Trophoblast cell (in vitro differentiated cells and primary cell): ENCODE data around the gene NCAPD2.
"Not testable (repeated sequence)": the region's sequence is repeated elsewhere in the genome, so short reads cannot be mapped to it uniquely, and the experiment has no call there.

Experiments used
- DNase-seq, 2 donors: peaks; one replicate each; pipeline ENCODE4 v3.0.0-alpha.2; 2016
- H2AFZ ChIP-seq: 2 replicates; pipeline ENCODE4 v1.6.1; 2013; ENCODE audit warnings: low read length, moderate library complexity, mild to moderate bottlenecking; ENCODE audit not compliant: insufficient read depth, poor library complexity
- H2AK5ac ChIP-seq: 2 replicates; pipeline ENCODE4 v1.6.1; 2013; ENCODE audit warnings: mild to moderate bottlenecking, low read length
- H2BK120ac ChIP-seq: 2 replicates; pipeline ENCODE4 v1.6.1; 2013; ENCODE audit warnings: low read length, mild to moderate bottlenecking, moderate library complexity; ENCODE audit not compliant: insufficient read depth, poor library complexity
- H2BK12ac ChIP-seq: 2 replicates; pipeline ENCODE4 v1.6.1; 2013; ENCODE audit warnings: mild to moderate bottlenecking, low read length, moderate library complexity
- H2BK5ac ChIP-seq: 2 replicates; pipeline ENCODE4 v1.6.1; 2013; ENCODE audit warnings: low read length, low read depth, moderate library complexity, mild to moderate bottlenecking; ENCODE audit not compliant: poor library complexity
- H3K14ac ChIP-seq: 2 replicates; pipeline ENCODE4 v1.6.1; 2013; ENCODE audit warnings: mild to moderate bottlenecking, low read length
- H3K18ac ChIP-seq: 2 replicates; pipeline ENCODE4 v1.6.1; 2013; ENCODE audit warnings: mild to moderate bottlenecking, low read length
- H3K23ac ChIP-seq: 2 replicates; pipeline ENCODE4 v1.6.1; 2013; ENCODE audit warnings: low read length
- H3K27ac ChIP-seq: 2 replicates; pipeline ENCODE4 v1.5.1; 2013; ENCODE audit warnings: low read depth, mild to moderate bottlenecking, inconsistent platforms, low read length, moderate library complexity
- H3K27me3 ChIP-seq: 2 replicates; pipeline ENCODE4 v1.6.1; 2013; ENCODE audit warnings: inconsistent platforms, mild to moderate bottlenecking, low read length, moderate library complexity; ENCODE audit not compliant: insufficient read depth
- H3K36me3 ChIP-seq, 2 experiments: 1 replicate in 1 of 2; 2 replicates in 1 of 2; pipeline ENCODE4 v1.6.1; 2013; ENCODE audit warnings: low read length in 2 of 2, mild to moderate bottlenecking in 2 of 2, moderate library complexity in 1 of 2; ENCODE audit not compliant: insufficient read depth in 2 of 2, control insufficient read depth in 1 of 2
- H3K4ac ChIP-seq: 2 replicates; pipeline ENCODE4 v1.6.1; 2013; ENCODE audit warnings: low read depth, mild to moderate bottlenecking, low read length, moderate library complexity
- H3K4me1 ChIP-seq, 2 experiments: 1 replicate in 1 of 2; 2 replicates in 1 of 2; pipeline ENCODE4 v1.6.1; 2013; ENCODE audit warnings: low read length in 2 of 2, mild to moderate bottlenecking in 2 of 2, moderate library complexity in 1 of 2; ENCODE audit not compliant: insufficient read depth in 2 of 2, control insufficient read depth in 1 of 2
- H3K4me2 ChIP-seq: 2 replicates; pipeline ENCODE4 v1.6.1; 2013; ENCODE audit warnings: inconsistent platforms, mild to moderate bottlenecking, low read length, moderate library complexity
- H3K4me3 ChIP-seq: 2 replicates; pipeline ENCODE4 v1.5.1; 2013; ENCODE audit warnings: mild to moderate bottlenecking, low read depth, low read length, inconsistent platforms
- H3K79me1 ChIP-seq: one replicate; pipeline ENCODE4 v1.6.1; 2013; ENCODE audit warnings: low read length
- H3K79me2 ChIP-seq: 2 replicates; pipeline ENCODE4 v1.6.1; 2013; ENCODE audit warnings: low read length, mild to moderate bottlenecking; ENCODE audit not compliant: control insufficient read depth, insufficient read depth, poor library complexity
- H3K9ac ChIP-seq: 2 replicates; pipeline ENCODE4 v1.6.1; 2013; ENCODE audit warnings: mild to moderate bottlenecking, low read length
- H3K9me3 ChIP-seq: 2 replicates; pipeline ENCODE4 v1.6.1; 2013; ENCODE audit warnings: low read depth, mild to moderate bottlenecking, control low read depth, inconsistent platforms, low read length; ENCODE audit not compliant: insufficient read depth
- H4K12ac ChIP-seq: 2 replicates; pipeline ENCODE4 v1.6.1; 2013; ENCODE audit warnings: low read depth, mild to moderate bottlenecking, low read length, moderate library complexity
- H4K8ac ChIP-seq: 2 replicates; pipeline ENCODE4 v1.6.1; 2013; ENCODE audit warnings: low read depth, mild to moderate bottlenecking, low read length, moderate library complexity
- H4K91ac ChIP-seq: one replicate; pipeline ENCODE4 v1.6.1; 2013; ENCODE audit warnings: low read depth, mild to moderate bottlenecking, low read length, moderate library complexity
- WGBS: extraction: QIAGEN DNeasy Blood & Tissue Kit; methylation state at CpG from one replicate; pipeline ENCODE4 v1.1.7; 2013; ENCODE audit warnings: missing lambda C conversion rate; ENCODE audit not compliant: insufficient read length, insufficient coverage; ENCODE audit errors: extremely low coverage; 5-methylcytosine and 5-hydroxymethylcytosine counted together

NCAPD2 gene

GRCh38 chr12:6467571-6468282 lies 26.2 kb upstream of the NCAPD2 start:
- not testable (repeated sequence) for H4K12ac ChIP-seq, H3K4me1 ChIP-seq, H3K4me3 ChIP-seq, H3K14ac ChIP-seq, H3K4me2 ChIP-seq, H2BK5ac ChIP-seq, DNase-seq, H4K91ac ChIP-seq, H2AFZ ChIP-seq, H3K9ac ChIP-seq, H3K18ac ChIP-seq, H3K27ac ChIP-seq, H3K23ac ChIP-seq, H3K27me3 ChIP-seq, H3K9me3 ChIP-seq, H3K79me1 ChIP-seq, H2AK5ac ChIP-seq, H2BK120ac ChIP-seq, H4K8ac ChIP-seq, H3K79me2 ChIP-seq, H2BK12ac ChIP-seq, H3K4ac ChIP-seq
- WGBS: no CpG with 5 or more reads among the region's 9 CpGs
- peaks cover 16 to 25% of the 10 kb centered on the region in 2 experiments for H3K36me3 ChIP-seq

- H3K14ac ChIP-seq: no peak overlapping the region
- H3K18ac ChIP-seq: no peak overlapping the region
- H3K23ac ChIP-seq: no peak overlapping the region
- H2AFZ ChIP-seq: no peak overlapping the region
- no peak overlapping the region for H3K27ac ChIP-seq
- no peak overlapping the region for H2AK5ac ChIP-seq
- no peaks in the 10 kb centered on the region for H3K9me3 ChIP-seq
- DNase-seq: no peak
- H4K12ac ChIP-seq: no peak overlapping the region
- no peak overlapping the region for H2BK120ac ChIP-seq
- no peak overlapping the region for H3K4me3 ChIP-seq
- H3K27me3 ChIP-seq: no peaks in the 10 kb centered on the region
- no peak overlapping the region for H2BK5ac ChIP-seq
- H3K36me3 ChIP-seq: peaks cover 14 to 22% of the 10 kb centered on the region in 2 experiments
- no peak overlapping the region for H3K4ac ChIP-seq
- no peak overlapping the region for H3K9ac ChIP-seq
- H3K4me2 ChIP-seq: no peak overlapping the region
- no peak overlapping the region for H2BK12ac ChIP-seq
- H4K8ac ChIP-seq: no peak overlapping the region
- H3K79me1 ChIP-seq: peaks cover 9% of the 10 kb centered on the region
- peaks cover 5 to 7% of the 10 kb centered on the region in 2 experiments for H3K4me1 ChIP-seq
- H4K91ac ChIP-seq: no peak overlapping the region
- peaks cover 7% of the 10 kb centered on the region for H3K79me2 ChIP-seq
Observed at GRCh38 chr12:6468283-6468575, 25.7 kb upstream of the NCAPD2 start.

GRCh38 chr12:6469092-6469491 lies 24.8 kb upstream of the NCAPD2 start:
- H3K4me2 ChIP-seq: no peak overlapping the region
- no peak overlapping the region for H3K23ac ChIP-seq
- H2AK5ac ChIP-seq: no peak overlapping the region
- no peak overlapping the region for H3K4me3 ChIP-seq
- H3K18ac ChIP-seq: no peak overlapping the region
- H3K27me3 ChIP-seq: no peaks in the 10 kb centered on the region
- H2BK5ac ChIP-seq: no peak overlapping the region
- peaks cover 11 to 17% of the 10 kb centered on the region in 2 experiments for H3K36me3 ChIP-seq
- peaks cover 7% of the 10 kb centered on the region for H3K79me2 ChIP-seq
- H2AFZ ChIP-seq: no peak overlapping the region
- H2BK120ac ChIP-seq: no peak overlapping the region
- no peak for DNase-seq
- H3K9me3 ChIP-seq: no peaks in the 10 kb centered on the region
- H3K79me1 ChIP-seq: peaks cover 9% of the 10 kb centered on the region
- H2BK12ac ChIP-seq: no peak overlapping the region
- no peak overlapping the region for H4K91ac ChIP-seq
- H3K4ac ChIP-seq: no peak overlapping the region
- WGBS: no CpG with 5 or more reads among the region's 6 CpGs
- H3K14ac ChIP-seq: no peak overlapping the region
- no peak overlapping the region for H4K12ac ChIP-seq
- no peak overlapping the region for H3K27ac ChIP-seq
- H4K8ac ChIP-seq: no peak overlapping the region
- no peak overlapping the region for H3K9ac ChIP-seq
- H3K4me1 ChIP-seq: peaks cover 5 to 7% of the 10 kb centered on the region in 2 experiments

- peak overlapping the region; percentile 2 for H2AK5ac ChIP-seq
- H3K4ac ChIP-seq: peak overlapping the region; percentile 51
- H3K9ac ChIP-seq: peak overlapping the region; percentile 81
- H3K27ac ChIP-seq: peak overlapping the region; percentile 29
- whole genome bisulfite sequencing: no CpG with 5 or more reads among the region's 16 CpGs
- peak overlapping the region; percentile 32 for H4K91ac ChIP-seq
- peaks cover 9% of the 10 kb centered on the region for H3K79me1 ChIP-seq
- peak overlapping the region; percentile 77 for H3K14ac ChIP-seq
- no peak overlapping the region for H3K23ac ChIP-seq
- no peak overlapping the region for H4K12ac ChIP-seq
- peaks cover 5 to 7% of the 10 kb centered on the region in 2 experiments for H3K4me1 ChIP-seq
- H3K27me3 ChIP-seq: no peaks in the 10 kb centered on the region
- no peak overlapping the region for H4K8ac ChIP-seq
- H3K36me3 ChIP-seq: peaks cover 4 to 10% of the 10 kb centered on the region in 2 experiments
- H2BK120ac ChIP-seq: peak overlapping the region; percentile 21
- peak overlapping the region; percentile 76 for H3K4me3 ChIP-seq
- DNase-seq: no peak
- H2BK12ac ChIP-seq: peak overlapping the region; percentile 36
- no peaks in the 10 kb centered on the region for H3K9me3 ChIP-seq
- peak overlapping the region; percentile 76 for H2AFZ ChIP-seq
- peak overlapping the region; percentile 79 for H3K4me2 ChIP-seq
- peaks cover 7% of the 10 kb centered on the region for H3K79me2 ChIP-seq
- H2BK5ac ChIP-seq: no peak overlapping the region
- H3K18ac ChIP-seq: peak overlapping the region; percentile 65
Observed at GRCh38 chr12:6469609-6470374, 24.1 kb upstream of the NCAPD2 start.
